PC-9 (cell line): Measurements from ENCODE around the gene DIRAS3. TPM values are rescaled to one million over a fixed set of nuclear protein-coding genes. Genes with fewer than 3 reads are reported as not detected.

Source experiments
- Bru-seq: library from RNA; stranded (reverse); fragments of 400-500 nt; gene quantifications from one replicate; lab custom pipeline; 2021; lab: Mats Ljungman, UMichigan
- BruChase-seq, 2 experiments: library from RNA; stranded (reverse); fragments of 400-500 nt; gene quantifications; one replicate each; lab custom pipeline; 2021; lab: Mats Ljungman, UMichigan
- BruUV-seq: library from RNA; stranded (reverse); fragments of 400-500 nt; replicated peaks from 2 replicates; lab custom pipeline; 2021; lab: Mats Ljungman, UMichigan
- CTCF ChIA-PET: fragments of 300-600 bp; sonication (Branson Sonifier 250); formaldehyde crosslinking; loops from one replicate; lab custom pipeline; 2022; ENCODE audit warnings: antibody characterized with exemption; lab: Charles Lee
- POLR2A ChIA-PET: fragments of 300-600 bp; sonication (Branson Sonifier 250); formaldehyde crosslinking; loops from one replicate; lab custom pipeline; 2022; ENCODE audit warnings: antibody characterized with exemption; ENCODE audit not compliant: unreplicated experiment; lab: Charles Lee
- DNase-seq, 2 experiments: peaks; one replicate each; pipeline versions ENCODE4 v3.0.0 to v3.0.0-alpha.2; 2015 to 2022; ENCODE audit warnings: mixed read lengths in 1 of 2
- H2AFZ ChIP-seq: fragments of 200-600 bp; sonication (generic); 2 replicates; pipeline ENCODE4 v1.8.1; 2017; ENCODE audit warnings: antibody characterized with exemption
- H3F3A ChIP-seq: fragments of 200-600 bp; sonication (generic); 2 replicates; pipeline ENCODE4 v1.8.1; 2017; ENCODE audit warnings: antibody characterized with exemption, mild to moderate bottlenecking, low read depth; ENCODE audit not compliant: insufficient read depth
- H3K27ac ChIP-seq: fragments of 200-600 bp; sonication (generic); 2 replicates; pipeline ENCODE4 v1.6.1; 2016; ENCODE audit warnings: mixed run types
- H3K27me3 ChIP-seq: fragments of 200-600 bp; sonication (generic); 2 replicates; pipeline ENCODE4 v1.6.1; 2016; ENCODE audit warnings: low read depth, mixed run types; ENCODE audit not compliant: insufficient read depth
- H3K36me3 ChIP-seq: fragments of 200-600 bp; sonication (generic); 2 replicates; pipeline ENCODE4 v1.6.1; 2016; ENCODE audit warnings: low read depth, mixed run types
- H3K4me1 ChIP-seq: fragments of 200-600 bp; sonication (generic); replicated peaks from 2 replicates; pipeline ENCODE4 v1.6.1; 2016; ENCODE audit warnings: mixed run types; ENCODE audit not compliant: insufficient read depth
- H3K4me2 ChIP-seq: fragments of 200-600 bp; sonication (generic); 2 replicates; pipeline ENCODE4 v1.6.1; 2017; ENCODE audit warnings: mixed run types
- H3K4me3 ChIP-seq: fragments of 200-600 bp; sonication (generic); 2 replicates; pipeline ENCODE4 v1.6.1; 2016; ENCODE audit warnings: mixed run types
- H3K79me2 ChIP-seq: fragments of 200-600 bp; sonication (generic); 2 replicates; pipeline ENCODE4 v1.6.1; 2017; ENCODE audit warnings: low read depth, mixed run types
- H3K9me2 ChIP-seq: fragments of 200-600 bp; sonication (generic); 2 replicates; pipeline ENCODE4 v1.8.1; 2017; ENCODE audit warnings: mild to moderate bottlenecking; ENCODE audit not compliant: insufficient read depth
- H3K9me3 ChIP-seq: fragments of 200-600 bp; sonication (generic); 2 replicates; pipeline ENCODE4 v1.8.1; 2016; ENCODE audit warnings: low read depth; ENCODE audit not compliant: insufficient read depth
- H4K20me1 ChIP-seq: fragments of 200-600 bp; sonication (generic); 2 replicates; pipeline ENCODE4 v1.8.1; 2017; ENCODE audit not compliant: insufficient read depth
- EZH2 ChIP-seq: fragments of 200-600 bp; sonication (generic); IDR thresholded peaks from 2 replicates; pipeline ENCODE4 v1.8.0; 2017; ENCODE audit warnings: antibody characterized with exemption, low read depth
- intact Hi-C: fragments of 100-400 bp; cut with micrococcal nuclease; formaldehyde crosslinking; loops from one replicate; pipeline ENCODE4 v1.10.0; 2022; ENCODE audit not compliant: unreplicated experiment
- long read RNA-seq: library from polyadenylated mRNA; stranded (forward); transcript quantifications from one replicate; pipeline ENCODE4 v2.0.0, GENCODE V29; 2022
- total RNA-seq: library from RNA; stranded (reverse); gene quantifications from 2 replicates; pipeline ENCODE4 v1.2.3, GENCODE V29; 2021
- TF ChIP-seq, protein P1 (sequence below): fragments of 200-600 bp; sonication (generic); conservative IDR thresholded peaks from 2 replicates; pipeline ENCODE4 v1.6.1; 2017; ENCODE audit warnings: mixed run types, antibody characterized with exemption, mild to moderate bottlenecking, moderate library complexity

DIRAS3 gene, protein sequence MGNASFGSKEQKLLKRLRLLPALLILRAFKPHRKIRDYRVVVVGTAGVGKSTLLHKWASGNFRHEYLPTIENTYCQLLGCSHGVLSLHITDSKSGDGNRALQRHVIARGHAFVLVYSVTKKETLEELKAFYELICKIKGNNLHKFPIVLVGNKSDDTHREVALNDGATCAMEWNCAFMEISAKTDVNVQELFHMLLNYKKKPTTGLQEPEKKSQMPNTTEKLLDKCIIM
- total RNA-seq (not detected in 2 replicates), Bru-seq, nascent RNA (percentile 10 among the genes with signal in this experiment), BruChase-seq, experiment 1, labeled RNA remaining after a 2-hour chase (percentile 18 among the genes with signal in this experiment), BruChase-seq, experiment 2, labeled RNA remaining after a 6-hour chase (percentile 24 among the genes with signal in this experiment)
- long read RNA-seq: 0 reads

DNA sequence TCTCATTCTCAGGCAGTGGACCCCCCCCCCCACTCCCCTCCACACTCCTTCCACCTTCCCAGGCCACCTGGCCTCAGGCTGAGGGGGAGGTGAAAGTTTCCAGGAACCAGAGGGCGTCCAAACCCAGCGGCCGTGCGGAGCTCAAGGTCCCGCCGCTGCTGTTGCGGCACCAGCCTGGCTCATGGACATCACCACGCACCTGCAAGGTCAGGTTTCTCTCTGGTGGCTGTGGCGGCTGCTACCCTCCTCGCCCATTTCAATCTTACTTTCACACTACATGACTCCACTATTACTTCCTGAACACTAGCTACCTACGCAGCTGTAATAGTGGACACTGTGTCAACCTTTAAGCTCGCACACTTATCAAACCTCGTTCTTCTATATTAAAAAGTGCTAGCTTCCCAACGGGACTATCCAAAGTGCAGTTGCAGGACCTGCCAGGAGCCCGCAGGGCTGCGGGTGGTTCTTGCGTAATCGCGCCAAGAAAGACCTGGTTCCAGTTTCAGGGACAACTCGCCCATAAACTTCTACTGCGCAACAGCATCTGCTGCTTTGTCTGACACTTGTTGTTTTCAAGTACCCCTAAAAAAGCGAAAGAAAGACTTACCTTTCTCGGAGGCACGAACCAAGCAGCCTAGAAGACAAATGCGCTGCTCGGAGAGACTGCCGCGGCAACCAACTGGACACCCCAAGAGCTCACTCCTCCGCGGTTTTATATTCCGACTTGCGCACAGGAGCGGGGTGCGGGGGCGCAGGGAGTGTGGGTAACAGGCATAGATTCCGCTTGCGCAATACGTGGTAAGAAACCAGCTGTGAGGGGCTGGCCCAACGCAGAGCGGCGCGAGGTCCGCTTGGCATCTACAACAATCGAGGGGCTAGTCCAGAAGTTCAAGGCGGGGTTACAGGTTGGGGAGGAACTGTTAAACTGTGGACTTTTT lies at the start of gene DIRAS3:
Gene DIRAS3, minus strand, starts transcription at position 687 of the 938 bp plus-strand sequence. CDS start 3,330 bp downstream, outside the sequence.
- no peaks in the 10 kb centered on the region for H3K27me3 ChIP-seq
- H3K79me2 ChIP-seq: no peaks in the 10 kb centered on the region
- peak within 1 kb of the TSS; percentile 41 for H3K4me2 ChIP-seq
- intact Hi-C loops: no loop called here
- 0 out of 2 replicates have a peak, but pooled peaks cover 3% of the 10 kb centered on the region for H3K9me2 ChIP-seq
- no peak within 1 kb of the TSS; the same call in 1 of the 2 replicates for H2AFZ ChIP-seq
- H3K27ac ChIP-seq: no peak within 1 kb of the TSS
- H4K20me1 ChIP-seq: no peaks in the 10 kb centered on the region
- H3K4me1 ChIP-seq: no peaks in the 10 kb centered on the region
- TF ChIP-seq, protein P1, sequence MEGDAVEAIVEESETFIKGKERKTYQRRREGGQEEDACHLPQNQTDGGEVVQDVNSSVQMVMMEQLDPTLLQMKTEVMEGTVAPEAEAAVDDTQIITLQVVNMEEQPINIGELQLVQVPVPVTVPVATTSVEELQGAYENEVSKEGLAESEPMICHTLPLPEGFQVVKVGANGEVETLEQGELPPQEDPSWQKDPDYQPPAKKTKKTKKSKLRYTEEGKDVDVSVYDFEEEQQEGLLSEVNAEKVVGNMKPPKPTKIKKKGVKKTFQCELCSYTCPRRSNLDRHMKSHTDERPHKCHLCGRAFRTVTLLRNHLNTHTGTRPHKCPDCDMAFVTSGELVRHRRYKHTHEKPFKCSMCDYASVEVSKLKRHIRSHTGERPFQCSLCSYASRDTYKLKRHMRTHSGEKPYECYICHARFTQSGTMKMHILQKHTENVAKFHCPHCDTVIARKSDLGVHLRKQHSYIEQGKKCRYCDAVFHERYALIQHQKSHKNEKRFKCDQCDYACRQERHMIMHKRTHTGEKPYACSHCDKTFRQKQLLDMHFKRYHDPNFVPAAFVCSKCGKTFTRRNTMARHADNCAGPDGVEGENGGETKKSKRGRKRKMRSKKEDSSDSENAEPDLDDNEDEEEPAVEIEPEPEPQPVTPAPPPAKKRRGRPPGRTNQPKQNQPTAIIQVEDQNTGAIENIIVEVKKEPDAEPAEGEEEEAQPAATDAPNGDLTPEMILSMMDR: no peak
- TF ChIP-seq EZH2: no peak
- ChIA-PET CTCF (no interaction called here), POLR2A (no interaction called here)
- H3F3A ChIP-seq: no peaks in the 10 kb centered on the region
- no peaks in the 10 kb centered on the region for H3K36me3 ChIP-seq
- H3K4me3 ChIP-seq: peak within 1 kb of the TSS; percentile 32; the same call in 1 of the 2 replicates
- BruUV-seq: no TSS peak
- peak in 1 of 2 experiments; percentile 11 for DNase-seq
- H3K9me3 ChIP-seq: no peaks in the 10 kb centered on the region

DNA sequence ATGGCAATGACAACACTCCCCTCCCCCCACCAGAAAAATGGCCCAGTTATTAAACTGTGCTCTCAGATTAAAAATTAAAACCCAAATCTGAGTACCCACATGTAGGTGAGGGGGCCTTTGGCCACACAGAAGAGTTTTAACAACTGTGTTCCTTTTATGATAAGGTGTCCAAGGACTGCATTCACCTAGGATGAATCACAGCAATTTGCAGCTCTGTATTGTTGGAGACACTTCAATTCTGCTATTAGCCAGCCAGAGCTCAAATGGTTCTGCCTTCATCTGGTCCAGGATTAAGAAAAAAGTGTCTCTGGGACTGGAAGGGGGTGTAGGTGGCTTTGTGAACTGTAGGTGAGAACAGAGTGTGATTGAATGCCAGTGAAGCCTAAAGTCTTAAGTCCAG lies 43.3 kb upstream of the DIRAS3 start:
- H3K4me2 ChIP-seq: no peak overlapping the region
- TF ChIP-seq, protein P1: no peak
- TF ChIP-seq EZH2: no peak
- no peaks in the 10 kb centered on the region for H3K4me1 ChIP-seq
- H3K9me3 ChIP-seq: no peaks in the 10 kb centered on the region
- no peak overlapping the region for H3K27ac ChIP-seq
- POLR2A ChIA-PET: no interaction called here
- no TSS peak for BruUV-seq
- no peaks in the 10 kb centered on the region for H3K9me2 ChIP-seq
- no peaks in the 10 kb centered on the region for H3K36me3 ChIP-seq
- no peak overlapping the region for H2AFZ ChIP-seq
- H3K27me3 ChIP-seq: no peaks in the 10 kb centered on the region
- H3K79me2 ChIP-seq: no peaks in the 10 kb centered on the region
- no peaks in the 10 kb centered on the region for H3F3A ChIP-seq
- intact Hi-C loops: no loop called here
- DNase-seq: no peak
- H4K20me1 ChIP-seq: no peaks in the 10 kb centered on the region
- no peak overlapping the region for H3K4me3 ChIP-seq
- CTCF ChIA-PET: no interaction called here

DNA sequence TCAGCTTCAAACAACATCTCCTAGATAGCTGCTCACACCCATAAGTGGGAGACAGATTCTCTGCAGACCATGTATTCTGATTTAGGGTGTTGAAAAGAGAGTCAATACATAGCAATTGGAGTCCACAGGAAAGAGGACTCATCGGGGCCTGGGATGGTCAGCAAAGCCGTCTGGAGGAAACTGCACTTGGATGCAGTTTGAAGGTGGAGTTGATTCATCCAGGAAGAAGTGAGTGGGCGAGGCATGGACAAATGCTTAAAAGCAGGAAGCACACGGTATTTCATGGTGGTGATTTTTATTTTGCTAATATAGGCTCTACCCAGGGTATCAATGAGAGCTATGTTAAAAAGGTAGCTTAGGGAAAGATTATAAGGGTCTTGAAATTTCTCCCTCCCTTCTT lies 36.8 kb upstream of the DIRAS3 start:
- Histone ChIP-seq H3K27ac (no peak overlapping the region), H3K4me1 (no peaks in the 10 kb centered on the region), H4K20me1 (no peaks in the 10 kb centered on the region), H3K79me2 (no peaks in the 10 kb centered on the region), H2AFZ (no peak overlapping the region), H3K4me2 (no peak overlapping the region), H3K9me3 (0 out of 2 replicates have a peak, but pooled peaks cover 4% of the 10 kb centered on the region), H3F3A (no peaks in the 10 kb centered on the region), H3K9me2 (no peaks in the 10 kb centered on the region), H3K36me3 (no peaks in the 10 kb centered on the region), H3K4me3 (no peak overlapping the region), H3K27me3 (no peaks in the 10 kb centered on the region)
- TF ChIP-seq, protein P1: no peak
- no peak for TF ChIP-seq EZH2
- no TSS peak for BruUV-seq
- DNase-seq: no peak
- ChIA-PET CTCF (no interaction called here), POLR2A (no interaction called here)
- intact Hi-C loops: no loop called here
